Natural killer cell (primary cell): Measurements from ENCODE around the gene DCTPP1. TPM values are rescaled to one million over a fixed set of nuclear protein-coding genes. Genes with fewer than 3 reads are reported as not detected.

Experiments used
- ATAC-seq, 3 donors: fragments of 150-1000 bp in 2 of 3; fragments of 200-7000 bp in 1 of 3; cut with Tn5 transposase; 1 replicate in 1 of 3; 2 replicates in 2 of 3; pipeline ENCODE4 v1.10.0; 2021; ENCODE audit warnings: mild to moderate bottlenecking in 2 of 3, moderate library complexity in 2 of 3
- DNase-seq, 2 donors: peaks; one replicate each; pipeline versions ENCODE4 v3.0.0 to v3.0.0-alpha.2; 2013 to 2021; ENCODE audit warnings: mixed read lengths in 1 of 2
- H3K27ac ChIP-seq: one replicate; pipeline ENCODE4 v1.5.1; 2013; ENCODE audit warnings: mild to moderate bottlenecking, low read length
- H3K27me3 ChIP-seq: one replicate; pipeline ENCODE4 v1.6.1; 2013; ENCODE audit warnings: low read length; ENCODE audit not compliant: control insufficient read depth, insufficient read depth
- H3K36me3 ChIP-seq: one replicate; pipeline ENCODE4 v1.6.1; 2013; ENCODE audit warnings: low read length; ENCODE audit not compliant: control insufficient read depth, insufficient read depth
- H3K4me1 ChIP-seq: one replicate; pipeline ENCODE4 v1.6.1; 2013; ENCODE audit warnings: low read length; ENCODE audit not compliant: control insufficient read depth, insufficient read depth
- H3K4me3 ChIP-seq: one replicate; pipeline ENCODE4 v1.5.1; 2013; ENCODE audit warnings: low read length
- H3K9me3 ChIP-seq: one replicate; pipeline ENCODE4 v1.6.1; 2013; ENCODE audit warnings: low read length; ENCODE audit not compliant: control insufficient read depth, insufficient read depth
- H3K27ac Mint-ChIP-seq, 2 donors: one replicate each; pipeline ENCODE4 v1.8.0; 2022; ENCODE audit warnings: mild to moderate bottlenecking in 2 of 2, mixed read lengths in 2 of 2, moderate library complexity in 1 of 2
- H3K27me3 Mint-ChIP-seq, 2 donors: one replicate each; pipeline ENCODE4 v1.8.0; 2022; ENCODE audit warnings: low read depth in 2 of 2, mixed read lengths in 2 of 2
- H3K36me3 Mint-ChIP-seq: one replicate; pipeline ENCODE4 v1.8.0; 2022; ENCODE audit warnings: mixed read lengths
- H3K4me1 Mint-ChIP-seq, 2 donors: one replicate each; pipeline ENCODE4 v1.8.0; 2022; ENCODE audit warnings: mixed read lengths in 2 of 2
- H3K4me3 Mint-ChIP-seq: one replicate; pipeline ENCODE4 v1.8.0; 2022; ENCODE audit warnings: mild to moderate bottlenecking, moderate library complexity, mixed read lengths
- H3K9me3 Mint-ChIP-seq, 2 donors: one replicate each; pipeline ENCODE4 v1.8.0; 2022; ENCODE audit warnings: mixed read lengths in 2 of 2
- WGBS: methylation state at CpG from one replicate; pipeline ENCODE4 v1.1.7; 2013; ENCODE audit warnings: missing lambda C conversion rate; ENCODE audit not compliant: insufficient coverage; 5-methylcytosine and 5-hydroxymethylcytosine counted together
- intact Hi-C: fragments of 100-400 bp; cut with micrococcal nuclease; formaldehyde crosslinking; loops from one replicate; pipeline ENCODE4 v1.14.2; 2022
- total RNA-seq, 4 donors: library from RNA; stranded (reverse); fragments of 120-200 nt in 1 of 4; gene quantifications; one replicate each; pipeline versions ENCODE4 v1.2.3 to v1.2.4, GENCODE V29; 2013 to 2022
- TF ChIP-seq, protein P1 (sequence below): fragments of 200-600 bp; IDR thresholded peaks from one replicate; pipeline ENCODE4 v1.8.0; 2022; ENCODE audit warnings: antibody characterized with exemption

The DCTPP1 gene
- total RNA-seq, 3 donors from 2014 or later (not counting 1 experiment from before 2014, with no cell fraction given): 11.2 to 16.9 (median 15.2) TPM

DNA sequence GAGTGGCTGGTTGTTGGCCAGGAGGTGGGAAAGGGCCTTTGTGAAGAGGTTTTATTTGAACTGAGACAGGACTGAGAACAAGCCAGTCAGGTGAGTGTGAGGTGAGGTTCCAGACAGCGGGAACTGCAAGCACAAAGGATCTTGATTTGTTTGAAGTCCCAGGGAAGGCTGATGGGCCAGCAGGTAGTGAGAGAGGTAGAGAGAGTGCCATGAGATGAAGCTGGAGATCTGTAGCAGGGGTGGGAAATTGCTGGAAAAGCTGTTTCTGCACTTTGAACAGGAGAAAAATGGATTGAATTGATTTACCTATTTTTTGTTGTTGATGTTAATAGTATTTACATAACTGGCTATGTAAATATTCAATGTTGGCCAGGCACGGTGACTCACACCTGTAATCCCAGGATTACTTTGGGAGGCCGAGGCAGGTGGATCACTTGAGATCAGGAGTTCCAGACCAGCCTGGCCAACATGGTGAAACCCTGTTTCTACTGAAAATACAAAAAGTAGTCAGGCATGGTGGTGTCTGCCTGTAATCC is 7.7 kb upstream of the DCTPP1 start:
- intact Hi-C loops: loop anchor here (10.0 kb wide), 1 partner anchor 97 kb away; the partner anchor contains the start of gene ZNF747
- DNase-seq (no peak), ATAC-seq (no peak)
- H3K36me3 Mint-ChIP-seq: no peaks in the 10 kb centered on the region
- Histone ChIP-seq H3K9me3 (no peaks in the 10 kb centered on the region), H3K27ac (no peak overlapping the region), H3K27me3 (no peaks in the 10 kb centered on the region), H3K4me1 (no peaks in the 10 kb centered on the region), H3K4me3 (no peak overlapping the region), H3K36me3 (no peaks in the 10 kb centered on the region)
- no peaks in the 10 kb centered on the region for H3K27me3 Mint-ChIP-seq
- H3K27ac Mint-ChIP-seq: no peak overlapping the region
- H3K4me3 Mint-ChIP-seq: no peak overlapping the region
- H3K4me1 Mint-ChIP-seq: no peaks in the 10 kb centered on the region
- H3K9me3 Mint-ChIP-seq: no peaks in the 10 kb centered on the region
- 93% methylated on average over 3 of the region's 3 CpGs for WGBS
- TF ChIP-seq, protein P1, sequence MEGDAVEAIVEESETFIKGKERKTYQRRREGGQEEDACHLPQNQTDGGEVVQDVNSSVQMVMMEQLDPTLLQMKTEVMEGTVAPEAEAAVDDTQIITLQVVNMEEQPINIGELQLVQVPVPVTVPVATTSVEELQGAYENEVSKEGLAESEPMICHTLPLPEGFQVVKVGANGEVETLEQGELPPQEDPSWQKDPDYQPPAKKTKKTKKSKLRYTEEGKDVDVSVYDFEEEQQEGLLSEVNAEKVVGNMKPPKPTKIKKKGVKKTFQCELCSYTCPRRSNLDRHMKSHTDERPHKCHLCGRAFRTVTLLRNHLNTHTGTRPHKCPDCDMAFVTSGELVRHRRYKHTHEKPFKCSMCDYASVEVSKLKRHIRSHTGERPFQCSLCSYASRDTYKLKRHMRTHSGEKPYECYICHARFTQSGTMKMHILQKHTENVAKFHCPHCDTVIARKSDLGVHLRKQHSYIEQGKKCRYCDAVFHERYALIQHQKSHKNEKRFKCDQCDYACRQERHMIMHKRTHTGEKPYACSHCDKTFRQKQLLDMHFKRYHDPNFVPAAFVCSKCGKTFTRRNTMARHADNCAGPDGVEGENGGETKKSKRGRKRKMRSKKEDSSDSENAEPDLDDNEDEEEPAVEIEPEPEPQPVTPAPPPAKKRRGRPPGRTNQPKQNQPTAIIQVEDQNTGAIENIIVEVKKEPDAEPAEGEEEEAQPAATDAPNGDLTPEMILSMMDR: no peak

DNA sequence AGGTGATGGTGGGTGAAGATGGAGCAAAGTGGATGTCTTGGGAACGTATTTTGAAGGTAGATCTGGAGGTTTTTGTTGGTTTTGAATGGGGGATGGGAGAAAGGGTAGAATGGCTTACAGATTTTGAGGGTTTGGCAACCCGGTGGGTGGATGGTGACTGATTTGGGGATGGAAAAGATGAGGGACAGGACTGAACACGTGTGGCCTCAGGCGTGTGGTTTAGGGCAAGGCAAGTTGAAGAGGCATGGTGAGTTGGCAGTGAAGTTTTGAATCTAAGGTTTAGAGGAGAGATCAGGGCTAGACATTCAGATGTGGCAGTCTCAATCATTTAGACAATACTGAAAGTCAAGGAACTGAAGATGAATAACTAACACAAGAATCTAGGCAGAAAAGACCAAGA is 5.0 kb upstream of the DCTPP1 start:
- H3K9me3 ChIP-seq: no peaks in the 10 kb centered on the region
- Mint-ChIP-seq H3K36me3 (no peaks in the 10 kb centered on the region), H3K4me1 (no peaks in the 10 kb centered on the region), H3K27ac (no peak overlapping the region), H3K9me3 (no peaks in the 10 kb centered on the region), H3K27me3 (no peaks in the 10 kb centered on the region), H3K4me3 (no peak overlapping the region)
- H3K4me1 ChIP-seq: peaks cover 8% of the 10 kb centered on the region
- 75% methylated on average over 4 of the region's 4 CpGs for WGBS
- H3K36me3 ChIP-seq: no peaks in the 10 kb centered on the region
- no peak for DNase-seq
- ATAC-seq: no peak
- intact Hi-C loops: loop anchor here (10.0 kb wide), 1 partner anchor 100 kb away; the partner anchor contains the start of gene ZNF747
- TF ChIP-seq, protein P1: no peak
- no peak overlapping the region for H3K27ac ChIP-seq
- no peak overlapping the region for H3K4me3 ChIP-seq
- no peaks in the 10 kb centered on the region for H3K27me3 ChIP-seq

DNA sequence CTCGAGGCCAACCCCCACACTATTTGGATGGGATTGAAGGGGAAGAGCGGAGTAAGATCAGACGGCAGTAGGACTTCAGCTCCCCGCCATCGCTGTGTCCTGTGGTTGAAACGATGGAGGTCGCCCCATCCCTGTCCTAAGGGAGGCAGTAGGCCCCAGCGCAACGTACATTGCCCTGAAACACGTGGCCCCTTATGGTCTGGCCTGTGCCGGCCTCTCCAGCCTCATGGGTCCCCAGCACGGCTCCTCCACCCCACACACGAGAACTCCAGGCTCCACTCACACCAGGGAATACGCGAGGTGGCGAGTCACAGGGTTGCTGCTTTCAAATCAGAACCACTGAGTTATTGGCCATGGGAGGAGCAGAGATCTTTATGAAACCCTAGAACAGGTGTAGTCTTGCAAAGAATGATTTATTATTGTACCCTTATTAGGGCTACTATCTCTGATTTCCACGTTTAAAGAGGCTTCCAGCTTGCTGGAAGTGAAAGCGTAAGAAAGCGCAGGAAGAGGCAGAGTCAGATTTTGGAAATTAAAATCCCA is 669 bp upstream of the DCTPP1 start:
- H3K4me1 Mint-ChIP-seq: peaks cover 0 to 6% of the 10 kb centered on the region in 2 donors
- peaks cover 21% of the 10 kb centered on the region for H3K4me1 ChIP-seq
- H3K27me3 Mint-ChIP-seq: no peaks in the 10 kb centered on the region
- peaks cover 2% of the 10 kb centered on the region for H3K36me3 ChIP-seq
- no peak overlapping the region for H3K27ac Mint-ChIP-seq
- ATAC-seq (peak; percentile 1 to 5 (median 4)), DNase-seq (no peak)
- peak overlapping the region; percentile 70 for H3K27ac ChIP-seq
- no peaks in the 10 kb centered on the region for H3K36me3 Mint-ChIP-seq
- no peaks in the 10 kb centered on the region for H3K9me3 Mint-ChIP-seq
- TF ChIP-seq, protein P1: peak; percentile 33
- H3K27me3 ChIP-seq: no peaks in the 10 kb centered on the region
- no peak overlapping the region for H3K4me3 Mint-ChIP-seq
- no peaks in the 10 kb centered on the region for H3K9me3 ChIP-seq
- intact Hi-C loops: loop anchor here (1.0 to 10.0 kb wide), 6 partner anchors 15 to 204 kb away; partner anchors contain the start of genes ITGAL, SEPHS2, TBC1D10B and ZNF747
- WGBS: 57% methylated on average over 19 of the region's 19 CpGs
- H3K4me3 ChIP-seq: peak overlapping the region; percentile 67

DNA sequence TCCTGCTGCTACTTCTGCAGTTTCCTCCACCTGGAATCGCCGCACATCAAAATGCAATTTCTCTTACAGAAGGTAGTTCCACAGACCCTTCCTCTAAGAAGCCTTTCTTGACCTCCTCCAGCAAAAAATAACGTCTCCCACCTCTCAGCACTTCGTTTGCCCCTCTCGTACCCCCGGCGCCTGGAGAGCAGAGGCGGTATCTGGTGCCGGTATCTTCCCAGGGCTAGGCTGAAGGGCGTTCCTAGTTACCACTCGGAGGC is 482 bp downstream of the DCTPP1 start:
- TF ChIP-seq, protein P1: no peak
- Histone ChIP-seq H3K4me1 (peaks cover 21% of the 10 kb centered on the region), H3K36me3 (peaks cover 6% of the 10 kb centered on the region), H3K27ac (peak overlapping the region; percentile 70), H3K27me3 (no peaks in the 10 kb centered on the region), H3K4me3 (peak overlapping the region; percentile 67), H3K9me3 (no peaks in the 10 kb centered on the region)
- ATAC-seq (peak in 2 of 3 donors; percentile 0 to 1), DNase-seq (no peak)
- WGBS: 1% methylated on average over 11 of the region's 11 CpGs
- Mint-ChIP-seq H3K36me3 (no peaks in the 10 kb centered on the region), H3K4me1 (peaks cover 0 to 6% of the 10 kb centered on the region in 2 donors), H3K4me3 (no peak overlapping the region), H3K27me3 (no peaks in the 10 kb centered on the region), H3K9me3 (no peaks in the 10 kb centered on the region), H3K27ac (no peak overlapping the region)
- intact Hi-C loops: no loop called here
